ENCODE results near the gene KAT14.
"Not testable (repeated sequence)": the region's sequence is repeated elsewhere in the genome, so short reads cannot be mapped to it uniquely, and the experiment has no call there.

The KAT14 gene

DNA sequence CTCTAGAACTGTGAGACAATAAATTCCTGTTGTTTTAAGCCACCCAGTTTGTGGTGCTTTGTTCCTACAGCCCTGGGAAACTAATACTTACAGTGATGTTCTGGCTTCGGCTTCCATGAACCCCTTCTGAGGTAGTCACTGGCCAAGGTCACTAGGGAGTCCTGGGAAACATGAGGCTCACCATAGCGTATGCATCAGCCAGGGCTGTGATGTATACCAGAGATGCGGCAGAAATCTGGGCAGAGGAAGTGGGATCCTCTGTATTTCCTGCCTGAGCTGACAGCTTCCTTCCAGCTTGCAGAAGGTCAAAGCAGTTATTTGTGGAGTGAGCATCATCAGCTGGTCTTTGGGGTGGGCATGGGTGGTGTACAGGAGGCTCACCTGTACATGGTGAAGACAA, 27.9 kb downstream of the KAT14 start:
- Histone ChIP-seq H3K4me3 (ENCODE audit: low read length) (no peak overlapping the region), H3K27me3 (ENCODE audit: control insufficient read depth, insufficient read depth, low read length) (no peaks in the 10 kb centered on the region), H3K9ac (ENCODE audit: low read depth, low read length) (no peak overlapping the region), H3K36me3 (ENCODE audit: insufficient read depth, low read length) (peaks cover 11% of the 10 kb centered on the region), H3K9me3 (replicated peaks; ENCODE audit: low read length) (no peaks in the 10 kb centered on the region), H3K4me1 (ENCODE audit: control insufficient read depth, insufficient read depth, low read length) (no peaks in the 10 kb centered on the region), H3K4me2 (ENCODE audit: low read length) (no peak overlapping the region)

DNA sequence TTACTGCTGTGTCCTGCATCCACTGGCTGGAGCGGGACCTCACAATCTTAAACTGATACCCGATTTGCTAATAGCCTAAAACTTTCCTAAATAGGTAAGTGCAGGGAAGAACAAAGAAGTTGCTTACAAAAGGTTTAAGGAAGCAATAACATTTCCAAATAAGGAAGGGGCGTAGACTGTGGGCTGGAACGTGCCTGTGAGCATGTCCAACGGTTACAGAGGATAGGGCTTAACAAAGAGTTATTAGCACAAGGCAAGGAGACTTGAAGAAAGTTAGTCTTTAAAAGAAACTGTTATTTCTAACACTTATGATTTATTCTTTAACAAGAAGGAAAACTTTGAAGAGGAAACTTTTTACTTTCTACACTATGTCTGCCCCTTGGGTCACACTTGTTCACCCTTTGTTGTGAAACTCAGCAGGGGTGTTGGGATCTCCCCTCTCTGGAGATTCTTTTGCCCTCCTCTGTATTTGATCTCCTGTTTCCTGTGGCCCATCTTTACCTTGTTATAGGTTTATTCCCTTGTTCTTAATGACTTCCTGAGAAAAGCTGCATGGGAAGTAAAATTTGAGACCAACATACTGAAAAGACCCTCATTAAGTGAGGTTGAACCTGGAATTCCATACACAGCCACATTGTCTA, 28.7 kb downstream of the KAT14 start:
- Histone ChIP-seq H3K27me3 (ENCODE audit: control insufficient read depth, insufficient read depth, low read length) (no peaks in the 10 kb centered on the region), H3K4me3 (ENCODE audit: low read length) (no peak overlapping the region), H3K4me1 (ENCODE audit: control insufficient read depth, insufficient read depth, low read length) (no peaks in the 10 kb centered on the region), H3K9ac (ENCODE audit: low read depth, low read length) (no peak overlapping the region), H3K36me3 (ENCODE audit: insufficient read depth, low read length) (peaks cover 11% of the 10 kb centered on the region), H3K4me2 (ENCODE audit: low read length) (no peak overlapping the region), H3K9me3 (replicated peaks; ENCODE audit: low read length) (no peaks in the 10 kb centered on the region)

DNA sequence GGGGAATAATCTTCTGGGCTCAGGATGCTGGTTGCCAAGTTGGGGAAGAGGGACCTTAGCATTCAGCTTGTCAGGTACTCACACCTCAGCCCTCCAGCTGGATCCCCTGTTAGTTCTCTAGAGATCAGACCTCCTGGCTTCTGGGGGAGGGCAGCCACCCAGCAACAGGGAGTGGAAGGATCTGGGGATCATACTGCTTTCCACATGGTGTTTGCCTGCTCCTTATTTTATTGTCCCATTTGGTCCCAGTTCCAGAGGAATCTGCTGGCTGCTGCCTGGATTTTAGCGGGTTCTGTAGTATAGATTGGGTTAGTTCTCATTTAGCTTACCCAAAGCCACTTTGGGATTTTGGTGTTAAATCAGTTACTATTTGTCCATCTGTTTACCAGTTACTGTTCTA, 29.3 kb downstream of the KAT14 start:
- no peak overlapping the region for H3K4me2 ChIP-seq (ENCODE audit: low read length)
- no peak overlapping the region for H3K9ac ChIP-seq (ENCODE audit: low read depth, low read length)
- H3K9me3 ChIP-seq (replicated peaks; ENCODE audit: low read length) = no peaks in the 10 kb centered on the region
- no peak overlapping the region for H3K4me3 ChIP-seq (ENCODE audit: low read length)
- no peaks in the 10 kb centered on the region for H3K27me3 ChIP-seq (ENCODE audit: control insufficient read depth, insufficient read depth, low read length)
- no peaks in the 10 kb centered on the region for H3K4me1 ChIP-seq (ENCODE audit: control insufficient read depth, insufficient read depth, low read length)
- peaks cover 11% of the 10 kb centered on the region for H3K36me3 ChIP-seq (ENCODE audit: insufficient read depth, low read length)

DNA sequence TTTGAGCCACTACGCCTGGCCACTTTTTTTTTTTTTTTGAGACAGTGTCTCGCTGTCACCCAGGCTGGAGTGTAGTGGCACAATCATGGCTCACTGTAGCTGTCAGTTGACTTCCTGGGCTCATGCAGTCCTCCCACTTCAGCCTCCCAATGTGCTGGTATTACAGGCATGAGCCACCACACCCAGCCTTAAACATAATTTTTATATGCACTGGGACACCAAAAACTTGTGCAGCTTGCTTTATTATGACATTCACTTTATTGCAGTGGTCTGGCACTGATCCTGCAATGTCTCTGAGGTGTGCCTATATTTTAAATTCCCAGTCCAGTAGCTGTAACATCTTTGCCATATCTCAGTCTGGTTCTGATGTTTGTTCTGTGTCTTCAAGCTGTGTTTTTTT, 34.7 kb downstream of the KAT14 start:
- Histone ChIP-seq H3K9me3 (replicated peaks; ENCODE audit: low read length) (no peaks in the 10 kb centered on the region), H3K27me3 (ENCODE audit: control insufficient read depth, insufficient read depth, low read length) (no peaks in the 10 kb centered on the region), H3K4me2 (ENCODE audit: low read length) (no peak overlapping the region), H3K4me3 (ENCODE audit: low read length) (no peak overlapping the region), H3K9ac (ENCODE audit: low read depth, low read length) (no peak overlapping the region), H3K4me1 (ENCODE audit: control insufficient read depth, insufficient read depth, low read length) (no peaks in the 10 kb centered on the region), H3K36me3 (ENCODE audit: insufficient read depth, low read length) (peaks cover 6% of the 10 kb centered on the region)

DNA sequence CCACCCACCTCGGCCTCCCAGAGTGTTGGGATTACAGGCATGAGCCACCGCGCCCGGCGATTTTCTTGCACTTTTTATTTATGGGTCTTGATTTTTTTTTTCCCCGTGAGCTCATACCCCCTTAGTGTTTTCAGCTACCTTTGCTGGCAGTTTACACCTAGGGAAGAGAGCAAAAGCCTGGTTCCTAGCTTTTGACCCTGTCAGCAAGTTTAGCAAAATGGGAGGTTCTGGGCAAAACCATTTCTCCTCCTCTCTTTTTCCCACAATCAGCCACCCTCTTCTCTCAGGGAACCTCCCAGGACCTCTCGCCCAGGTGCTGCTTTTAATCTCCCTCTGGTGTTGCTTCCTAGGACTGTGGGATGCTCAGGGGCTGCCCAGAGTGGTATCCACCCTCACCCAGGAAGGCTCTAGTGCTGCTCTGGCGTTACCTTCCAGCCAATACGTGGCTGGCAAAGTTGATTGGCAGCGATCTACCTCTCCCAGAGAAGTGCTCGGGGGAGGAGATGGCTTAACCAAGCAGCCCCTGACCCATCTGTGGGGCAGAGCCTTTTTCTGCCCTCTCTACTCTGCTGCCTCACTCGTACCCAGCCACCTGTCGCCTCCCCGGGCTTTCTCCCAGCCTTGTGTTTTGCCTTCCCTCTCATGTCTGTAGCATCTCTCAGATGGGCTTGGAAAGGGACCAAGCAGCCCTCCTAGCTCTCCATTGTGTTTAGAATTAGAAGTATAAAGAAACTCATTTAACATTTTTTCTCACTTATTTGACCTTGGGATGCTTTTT, 37.4 kb downstream of the KAT14 start:
- Histone ChIP-seq H3K36me3 (ENCODE audit: insufficient read depth, low read length) (peaks cover 5% of the 10 kb centered on the region), H3K4me3 (ENCODE audit: low read length) (no peak overlapping the region), H3K9me3 (replicated peaks; ENCODE audit: low read length) (no peaks in the 10 kb centered on the region), H3K4me1 (ENCODE audit: control insufficient read depth, insufficient read depth, low read length) (no peaks in the 10 kb centered on the region), H3K4me2 (ENCODE audit: low read length) (no peak overlapping the region), H3K9ac (ENCODE audit: low read depth, low read length) (no peak overlapping the region), H3K27me3 (ENCODE audit: control insufficient read depth, insufficient read depth, low read length) (no peaks in the 10 kb centered on the region)

DNA sequence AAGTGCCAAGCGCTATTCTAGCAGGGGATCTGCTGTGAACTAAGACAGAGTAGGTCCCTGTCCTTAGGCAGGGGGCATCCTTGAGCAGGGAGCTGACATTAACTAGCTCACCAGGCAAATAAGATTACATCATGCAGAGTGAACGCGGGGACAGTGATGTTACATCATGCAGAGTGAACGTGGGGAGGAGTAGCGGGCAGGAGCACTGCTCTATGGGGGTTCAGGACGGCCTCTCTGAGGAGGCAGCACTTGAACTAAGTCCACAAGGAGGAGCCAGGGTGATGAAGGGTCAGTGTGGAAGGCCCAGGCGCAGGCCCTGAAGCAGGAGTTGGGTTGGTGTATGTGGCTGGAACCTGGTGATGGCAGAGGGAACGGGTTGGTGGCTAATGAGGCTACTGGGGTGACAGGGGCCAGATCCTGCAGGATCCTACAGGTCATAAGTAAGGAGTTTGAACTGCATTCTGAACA, 38.7 kb downstream of the KAT14 start:
- Histone ChIP-seq H3K27me3 (ENCODE audit: control insufficient read depth, insufficient read depth, low read length) (no peaks in the 10 kb centered on the region), H3K4me2 (ENCODE audit: low read length) (no peak overlapping the region), H3K9me3 (replicated peaks; ENCODE audit: low read length) (no peaks in the 10 kb centered on the region), H3K9ac (ENCODE audit: low read depth, low read length) (no peak overlapping the region), H3K4me3 (ENCODE audit: low read length) (no peak overlapping the region), H3K36me3 (ENCODE audit: insufficient read depth, low read length) (peaks cover 11% of the 10 kb centered on the region), H3K4me1 (ENCODE audit: control insufficient read depth, insufficient read depth, low read length) (no peaks in the 10 kb centered on the region)

DNA sequence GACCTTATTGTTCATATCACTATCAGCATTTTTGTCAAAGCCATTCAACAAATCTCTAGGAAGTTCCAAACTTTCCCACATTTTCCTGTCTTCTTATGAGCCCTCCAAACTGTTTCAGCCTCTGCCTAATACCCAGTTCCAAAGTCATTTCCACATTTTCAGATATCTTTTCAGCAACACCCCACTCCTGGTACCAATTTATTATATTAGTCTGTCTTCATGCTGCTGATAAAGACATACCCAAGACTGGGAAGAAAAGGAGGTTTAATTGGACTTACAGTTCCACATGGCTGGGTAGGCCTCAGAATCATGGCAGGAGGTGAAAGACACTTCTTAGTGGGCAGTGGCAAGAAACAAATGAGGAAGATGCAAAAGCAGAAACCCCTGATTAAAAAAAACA, 42.7 kb downstream of the KAT14 start:
- H3K4me2 ChIP-seq (ENCODE audit: low read length); H3K27me3 ChIP-seq (ENCODE audit: control insufficient read depth, insufficient read depth, low read length); H3K4me3 ChIP-seq (ENCODE audit: low read length); H3K9me3 ChIP-seq (replicated peaks; ENCODE audit: low read length); H3K4me1 ChIP-seq (ENCODE audit: control insufficient read depth, insufficient read depth, low read length); H3K9ac ChIP-seq (ENCODE audit: low read depth, low read length): not testable (repeated sequence)
- peaks cover 17% of the 10 kb centered on the region for H3K36me3 ChIP-seq (ENCODE audit: insufficient read depth, low read length)

DNA sequence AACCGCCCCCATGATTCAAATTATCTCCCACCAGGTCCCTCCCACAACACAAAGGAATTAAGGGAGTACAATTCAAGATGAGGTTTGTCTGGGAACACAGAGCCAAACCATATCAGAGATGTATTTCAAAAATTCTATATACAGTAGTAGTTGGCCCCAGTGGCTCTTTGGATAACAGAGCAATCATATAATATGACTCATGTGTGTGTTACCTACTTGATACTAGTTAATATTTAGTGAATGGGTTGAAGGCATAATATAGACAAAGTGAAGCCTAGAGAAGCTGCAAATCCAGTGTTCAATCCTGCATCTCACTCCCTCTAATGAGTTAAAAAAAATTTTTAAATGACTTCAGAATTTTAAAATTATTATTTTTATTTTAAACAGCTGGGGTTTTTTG, 43.2 kb downstream of the KAT14 start:
- H3K36me3 ChIP-seq (ENCODE audit: insufficient read depth, low read length) = peaks cover 19% of the 10 kb centered on the region
- no peaks in the 10 kb centered on the region for H3K9me3 ChIP-seq (replicated peaks; ENCODE audit: low read length)
- no peak overlapping the region for H3K4me2 ChIP-seq (ENCODE audit: low read length)
- H3K9ac ChIP-seq (ENCODE audit: low read depth, low read length) = no peak overlapping the region
- no peaks in the 10 kb centered on the region for H3K27me3 ChIP-seq (ENCODE audit: control insufficient read depth, insufficient read depth, low read length)
- H3K4me3 ChIP-seq (ENCODE audit: low read length) = no peak overlapping the region
- H3K4me1 ChIP-seq (ENCODE audit: control insufficient read depth, insufficient read depth, low read length) = no peaks in the 10 kb centered on the region

DNA sequence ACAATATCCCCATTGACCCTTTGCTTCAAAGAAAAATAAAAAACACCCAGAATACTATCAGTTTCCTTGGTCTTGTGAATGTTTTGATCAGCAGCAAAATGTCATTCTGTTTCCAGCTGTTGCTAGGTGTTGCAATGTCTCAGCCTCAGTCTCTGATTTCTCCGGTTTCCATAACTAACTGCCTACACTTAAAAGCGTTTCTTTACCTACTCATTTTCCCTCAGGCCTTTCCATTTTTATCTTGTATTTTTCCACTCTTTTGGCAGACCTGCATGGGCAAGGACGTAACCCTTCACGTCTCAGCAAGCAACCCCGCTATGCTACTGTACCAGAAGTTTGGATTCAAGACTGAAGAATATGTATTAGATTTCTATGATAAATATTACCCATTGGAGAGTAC, 49.4 kb downstream of the KAT14 start:
- no peak overlapping the region for H3K4me2 ChIP-seq (ENCODE audit: low read length)
- H3K4me1 ChIP-seq (ENCODE audit: control insufficient read depth, insufficient read depth, low read length) = no peaks in the 10 kb centered on the region
- no peak overlapping the region for H3K4me3 ChIP-seq (ENCODE audit: low read length)
- H3K36me3 ChIP-seq (ENCODE audit: insufficient read depth, low read length) = peaks cover 34% of the 10 kb centered on the region
- no peak overlapping the region for H3K9ac ChIP-seq (ENCODE audit: low read depth, low read length)
- no peaks in the 10 kb centered on the region for H3K27me3 ChIP-seq (ENCODE audit: control insufficient read depth, insufficient read depth, low read length)
- no peaks in the 10 kb centered on the region for H3K9me3 ChIP-seq (replicated peaks; ENCODE audit: low read length)

DNA sequence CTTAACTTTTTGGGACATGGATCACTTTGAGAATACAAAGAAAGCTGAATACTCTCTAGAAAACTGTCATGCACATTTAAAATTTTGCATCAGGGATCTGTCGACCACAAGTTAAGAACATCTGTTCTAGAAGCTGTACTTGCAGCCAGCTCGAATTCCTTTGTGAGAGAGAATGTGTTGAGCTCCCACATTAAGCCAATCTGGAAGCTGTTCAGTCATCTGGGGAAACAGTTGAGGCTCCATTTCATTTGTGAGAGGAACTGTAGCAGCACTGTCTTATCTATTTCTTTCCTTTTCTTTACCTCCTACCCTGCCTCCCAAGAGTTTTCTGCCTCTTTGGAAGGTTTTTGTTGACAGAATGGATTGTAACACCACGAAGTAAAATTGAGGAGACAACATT, 50.8 kb downstream of the KAT14 start:
- Histone ChIP-seq H3K27me3 (ENCODE audit: control insufficient read depth, insufficient read depth, low read length) (no peaks in the 10 kb centered on the region), H3K4me3 (ENCODE audit: low read length) (no peak overlapping the region), H3K4me2 (ENCODE audit: low read length) (no peak overlapping the region), H3K36me3 (ENCODE audit: insufficient read depth, low read length) (peaks cover 31% of the 10 kb centered on the region), H3K4me1 (ENCODE audit: control insufficient read depth, insufficient read depth, low read length) (no peaks in the 10 kb centered on the region), H3K9ac (ENCODE audit: low read depth, low read length) (no peak overlapping the region), H3K9me3 (replicated peaks; ENCODE audit: low read length) (no peaks in the 10 kb centered on the region)

DNA sequence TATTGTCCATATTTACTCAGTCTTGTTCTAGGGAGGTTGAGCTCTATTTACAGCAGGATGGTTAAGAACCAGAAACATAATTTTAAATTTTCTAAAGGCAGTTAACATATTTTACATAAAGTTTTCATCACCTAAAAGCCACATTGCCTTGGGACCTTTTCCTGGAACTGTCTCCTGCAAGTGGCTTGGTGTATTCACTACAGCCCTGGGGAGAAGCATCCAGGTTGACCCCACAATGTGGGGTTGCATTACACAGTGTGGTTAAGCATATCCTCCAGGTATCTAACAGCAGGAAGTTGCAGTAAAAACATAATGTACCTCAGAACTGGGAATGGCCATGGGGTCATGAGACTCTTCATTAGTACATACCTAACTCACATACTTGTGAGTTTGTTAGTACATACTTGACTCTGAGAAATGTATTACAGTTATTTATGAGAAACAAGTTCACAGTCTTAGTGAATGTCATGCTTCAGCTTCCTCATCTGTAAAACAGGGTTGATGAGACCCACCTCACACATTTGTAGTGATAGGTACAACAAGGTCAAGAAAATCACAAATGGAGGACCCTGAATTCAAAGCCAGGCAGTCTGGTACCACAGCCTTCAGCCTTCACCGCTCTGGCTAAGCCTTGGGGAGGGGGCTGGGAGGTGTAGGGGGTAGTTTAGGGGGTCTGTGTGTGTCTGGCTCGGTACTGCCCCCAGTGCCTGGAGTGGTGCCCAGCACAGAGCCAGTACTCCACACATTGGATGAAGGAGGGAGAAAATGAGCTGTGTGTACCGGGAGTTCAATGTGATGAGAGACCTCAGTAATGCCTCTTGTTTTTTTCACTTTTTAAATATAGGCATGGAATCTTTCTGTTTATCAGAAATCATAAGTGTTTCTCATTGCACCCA, 52.9 kb downstream of the KAT14 start:
- no peaks in the 10 kb centered on the region for H3K9me3 ChIP-seq (replicated peaks; ENCODE audit: low read length)
- peaks cover 24% of the 10 kb centered on the region for H3K36me3 ChIP-seq (ENCODE audit: insufficient read depth, low read length)
- H3K9ac ChIP-seq (ENCODE audit: low read depth, low read length) = no peak overlapping the region
- no peak overlapping the region for H3K4me2 ChIP-seq (ENCODE audit: low read length)
- H3K4me3 ChIP-seq (ENCODE audit: low read length) = no peak overlapping the region
- H3K27me3 ChIP-seq (ENCODE audit: control insufficient read depth, insufficient read depth, low read length) = no peaks in the 10 kb centered on the region
- H3K4me1 ChIP-seq (ENCODE audit: control insufficient read depth, insufficient read depth, low read length) = no peaks in the 10 kb centered on the region

Data from skeletal muscle satellite cell (primary cell).